Parathyroid adenoma (tissue), 2 donors: ENCODE measurements around the gene RAB3C.
A peak's percentile ranks its signal among the peaks of the same experiment; 100 is the strongest.

Experiments
- H2AFZ ChIP-seq: fragments of 300-600 bp; sonication (generic); one replicate; pipeline ENCODE4 v1.7.0; 2017; ENCODE audit warnings: antibody characterized with exemption, mild to moderate bottlenecking
- H3K27ac ChIP-seq: fragments of 300-600 bp; sonication (generic); one replicate; pipeline ENCODE4 v1.7.0; 2017
- H3K27me3 ChIP-seq: fragments of 300-600 bp; sonication (generic); one replicate; pipeline ENCODE4 v1.7.0; 2017; ENCODE audit warnings: low read length; ENCODE audit not compliant: control insufficient read depth, insufficient read depth
- H3K36me3 ChIP-seq: fragments of 300-600 bp; sonication (generic); one replicate; pipeline ENCODE4 v1.7.0; 2017; ENCODE audit warnings: low read length; ENCODE audit not compliant: control insufficient read depth, insufficient read depth
- H3K4me1 ChIP-seq: fragments of 300-600 bp; sonication (generic); one replicate; pipeline ENCODE4 v1.7.0; 2017; ENCODE audit warnings: control low read depth
- H3K4me2 ChIP-seq: fragments of 300-600 bp; sonication (generic); one replicate; pipeline ENCODE4 v1.7.0; 2017; ENCODE audit warnings: low read length
- H3K4me3 ChIP-seq: fragments of 300-600 bp; sonication (generic); one replicate; pipeline ENCODE4 v1.7.0; 2017; ENCODE audit warnings: low read depth, low read length
- H3K79me2 ChIP-seq: fragments of 300-600 bp; sonication (generic); one replicate; pipeline ENCODE4 v1.7.0; 2017; ENCODE audit warnings: control low read depth
- H3K9ac ChIP-seq: fragments of 300-600 bp; sonication (generic); one replicate; pipeline ENCODE4 v1.7.0; 2017; ENCODE audit warnings: mild to moderate bottlenecking
- H3K9me3 ChIP-seq: fragments of 300-600 bp; sonication (generic); one replicate; pipeline ENCODE4 v1.7.0; 2017; ENCODE audit warnings: low read length; ENCODE audit not compliant: control insufficient read depth
- CTCF ChIP-seq: fragments of 300-600 bp; sonication (generic); IDR thresholded peaks from one replicate; pipeline ENCODE4 v1.7.0; 2017; ENCODE audit warnings: antibody characterized with exemption, mild to moderate bottlenecking
- donor health status: primary hyperparathyroidism.

RAB3C gene

GRCh38 chr5:58875599-58875998 lies 292.7 kb downstream of the RAB3C start:
- Histone ChIP-seq H2AFZ (no peak overlapping the region), H3K4me3 (no peak overlapping the region), H3K27me3 (no peaks in the 10 kb centered on the region), H3K4me2 (no peak overlapping the region), H3K9ac (no peak overlapping the region), H3K27ac (no peak overlapping the region), H3K36me3 (no peaks in the 10 kb centered on the region), H3K4me1 (no peaks in the 10 kb centered on the region), H3K9me3 (no peaks in the 10 kb centered on the region), H3K79me2 (no peaks in the 10 kb centered on the region)
- TF ChIP-seq CTCF = no peak

DNA sequence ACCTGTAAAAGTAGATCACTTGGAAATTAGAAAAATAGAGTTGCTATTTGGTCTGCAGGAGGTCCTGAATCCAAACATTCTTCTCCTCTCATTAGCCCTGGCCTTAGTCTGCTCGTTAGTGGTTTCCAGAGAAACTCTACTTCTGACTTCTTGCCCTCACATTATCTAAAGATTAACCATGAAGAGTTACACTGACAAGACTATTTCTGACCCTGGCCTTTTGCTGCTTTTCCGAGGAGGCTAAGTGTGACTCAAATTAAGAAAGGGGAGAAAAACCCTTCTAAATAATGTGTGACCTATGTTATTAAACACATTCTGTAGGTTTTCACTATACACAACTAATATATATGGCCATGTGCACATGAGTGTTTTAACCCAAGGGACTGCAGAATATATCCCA lies 302.4 kb downstream of the RAB3C start:
- H3K9ac ChIP-seq = no peak overlapping the region
- no peaks in the 10 kb centered on the region for H3K79me2 ChIP-seq
- H3K4me1 ChIP-seq = no peaks in the 10 kb centered on the region
- no peak overlapping the region for H3K4me3 ChIP-seq
- H3K27ac ChIP-seq = no peak overlapping the region
- no peak overlapping the region for H3K4me2 ChIP-seq
- no peak overlapping the region for H2AFZ ChIP-seq
- H3K27me3 ChIP-seq = no peaks in the 10 kb centered on the region
- no peaks in the 10 kb centered on the region for H3K9me3 ChIP-seq
- no peak for TF ChIP-seq CTCF
- H3K36me3 ChIP-seq = no peaks in the 10 kb centered on the region

DNA sequence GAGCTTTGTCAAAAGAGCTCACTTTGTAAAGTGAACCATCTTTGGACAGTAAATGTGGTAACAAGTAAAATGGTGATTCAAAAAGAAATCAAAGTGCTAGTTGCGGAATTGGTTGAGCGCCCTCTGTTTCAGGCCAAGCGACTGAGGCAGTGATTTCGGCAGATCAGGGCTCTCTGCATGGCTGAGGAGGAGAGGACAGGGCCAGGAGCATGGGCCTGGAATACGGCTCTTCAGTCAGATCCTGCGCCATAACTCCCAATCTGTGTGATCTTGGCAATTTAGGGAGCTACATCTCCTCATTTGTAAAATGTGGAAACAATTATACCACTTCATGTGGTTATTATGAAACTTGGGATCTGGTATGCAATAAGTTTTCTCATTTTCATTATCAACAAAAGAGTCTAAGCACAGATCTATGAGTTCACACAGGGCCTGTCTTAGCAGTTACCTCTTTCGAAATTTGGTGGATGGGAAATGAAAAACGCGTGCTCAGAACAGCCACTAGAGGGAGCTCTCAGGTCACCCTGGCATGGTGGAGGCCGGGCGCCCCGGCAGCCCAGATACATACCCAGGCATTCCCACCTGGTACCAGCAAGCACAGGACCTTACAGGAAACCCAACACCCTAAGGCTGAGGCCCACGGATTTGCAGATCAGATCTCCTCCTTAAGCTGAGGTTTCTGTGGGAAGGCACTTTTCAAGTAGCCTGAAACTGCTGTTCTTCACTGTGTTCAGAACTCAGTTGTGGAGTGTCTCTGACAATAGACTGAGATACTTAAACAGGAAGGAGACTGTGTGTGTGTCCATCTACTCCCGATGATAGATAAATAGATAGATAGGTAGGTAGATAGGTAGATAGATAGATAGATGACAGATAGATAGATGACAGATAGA lies 303.7 kb downstream of the RAB3C start:
- H3K27me3 ChIP-seq = no peaks in the 10 kb centered on the region
- H3K79me2 ChIP-seq = no peaks in the 10 kb centered on the region
- H3K4me2 ChIP-seq = no peak overlapping the region
- TF ChIP-seq CTCF = peak; percentile 91
- peak overlapping the region; percentile 62 for H2AFZ ChIP-seq
- H3K4me3 ChIP-seq = no peak overlapping the region
- no peaks in the 10 kb centered on the region for H3K36me3 ChIP-seq
- H3K4me1 ChIP-seq = peaks cover 6% of the 10 kb centered on the region
- H3K9ac ChIP-seq = no peak overlapping the region
- H3K27ac ChIP-seq = no peak overlapping the region
- H3K9me3 ChIP-seq = no peaks in the 10 kb centered on the region

GRCh38 chr5:58887311-58887710 lies 304.4 kb downstream of the RAB3C start:
- Histone ChIP-seq H3K79me2 (no peaks in the 10 kb centered on the region), H3K9me3 (no peaks in the 10 kb centered on the region), H3K9ac (no peak overlapping the region), H3K27me3 (no peaks in the 10 kb centered on the region), H3K36me3 (no peaks in the 10 kb centered on the region), H3K4me2 (no peak overlapping the region), H3K27ac (no peak overlapping the region), H2AFZ (peak overlapping the region; percentile 62), H3K4me3 (no peak overlapping the region), H3K4me1 (peaks cover 7% of the 10 kb centered on the region)
- no peak for TF ChIP-seq CTCF
